GM18519 (cell line): ENCODE data around the gene NUPR1.
"Not testable (repeated sequence)": the region's sequence is repeated elsewhere in the genome, so short reads cannot be mapped to it uniquely, and the experiment has no call there.

ENCODE experiments used
- ATAC-seq: cut with Tn5 transposase; IDR thresholded peaks from one replicate; pipeline ENCODE4 v1.9.1; 2021; ENCODE audit warnings: mild to moderate bottlenecking, moderate library complexity; ENCODE audit not compliant: unreplicated experiment, low FRiP score

NUPR1 gene

GRCh38 chr16:28527985-28528384 is 10.8 kb downstream of the NUPR1 start:
- no peak for ATAC-seq

- not testable (repeated sequence) for ATAC-seq
Observed at GRCh38 chr16:28527100-28527785, 11.5 kb downstream of the NUPR1 start.

- ATAC-seq: no peak
Observed at GRCh38 chr16:28526201-28527099, 12.3 kb downstream of the NUPR1 start.

GRCh38 chr16:28524681-28525171 is 14.0 kb downstream of the NUPR1 start:
- no peak for ATAC-seq

- no peak for ATAC-seq
Observed at GRCh38 chr16:28522792-28523191, 16.0 kb downstream of the NUPR1 start.

GRCh38 chr16:28521436-28521835 is 17.3 kb downstream of the NUPR1 start:
- ATAC-seq: no peak

GRCh38 chr16:28520672-28521071 is 18.1 kb downstream of the NUPR1 start:
- ATAC-seq: no peak

- ATAC-seq: no peak
Observed at GRCh38 chr16:28514246-28514645, 24.5 kb downstream of the NUPR1 start.

- no peak for ATAC-seq
Observed at GRCh38 chr16:28513484-28514181, 25.1 kb downstream of the NUPR1 start.

GRCh38 chr16:28511801-28512789 is 26.7 kb downstream of the NUPR1 start:
- ATAC-seq: no peak

- ATAC-seq: no peak
Observed at GRCh38 chr16:28511031-28511430, 27.7 kb downstream of the NUPR1 start.

GRCh38 chr16:28505489-28506137 is 33.2 kb downstream of the NUPR1 start:
- ATAC-seq: no peak

- no peak for ATAC-seq
Observed at GRCh38 chr16:28504707-28505404, 33.9 kb downstream of the NUPR1 start.

GRCh38 chr16:28503470-28504259 is 35.1 kb downstream of the NUPR1 start:
- no peak for ATAC-seq

- ATAC-seq: no peak
Observed at GRCh38 chr16:28502290-28502689, 36.5 kb downstream of the NUPR1 start.

GRCh38 chr16:28501258-28502232 is 37.2 kb downstream of the NUPR1 start:
- no peak for ATAC-seq
